Measurements from ENCODE around the gene COBL.

The COBL gene

DNA sequence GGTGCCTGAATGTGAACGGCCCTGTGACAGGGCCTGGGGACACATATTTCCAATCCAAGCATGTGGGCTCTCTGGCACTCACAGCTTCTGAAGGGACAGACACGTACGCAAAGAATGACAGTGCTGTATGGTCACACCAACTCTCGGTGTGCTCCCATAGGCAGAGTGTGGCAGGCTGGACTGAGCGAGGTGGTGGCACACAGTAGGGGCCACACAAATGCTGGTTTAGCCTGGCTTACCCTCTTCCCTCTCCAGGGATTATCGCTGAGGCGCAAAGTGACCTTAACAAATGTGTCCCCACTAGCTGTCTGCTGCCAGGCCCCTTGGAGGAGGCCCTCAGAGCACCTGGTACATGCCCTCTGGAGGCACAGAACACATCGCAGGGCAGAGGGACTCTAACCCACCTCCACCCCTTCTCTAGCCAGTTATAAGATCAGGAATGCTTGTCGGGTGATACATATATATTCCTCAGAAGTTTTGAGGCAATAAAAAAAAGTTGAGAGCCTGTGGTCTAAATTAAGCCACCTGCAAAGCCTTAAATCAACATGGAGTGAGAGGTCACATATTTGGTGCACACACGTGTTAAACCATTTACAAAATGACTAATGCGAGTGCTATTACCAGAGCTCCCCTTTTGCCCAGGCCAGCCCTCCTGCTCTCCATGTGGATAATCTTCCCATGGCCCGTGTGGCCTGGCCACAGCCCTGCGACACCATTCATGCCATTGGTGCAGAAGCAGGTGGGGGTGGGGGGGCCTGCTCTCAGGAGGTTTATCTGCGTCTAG is 271.1 kb downstream of the COBL start:
- DNase-seq (ENCODE audit: low spot score), result peak; percentile 75

GRCh38 chr7:51043461-51043860 is 273.1 kb downstream of the COBL start:
- DNase-seq (ENCODE audit: low spot score), result no peak

DNA sequence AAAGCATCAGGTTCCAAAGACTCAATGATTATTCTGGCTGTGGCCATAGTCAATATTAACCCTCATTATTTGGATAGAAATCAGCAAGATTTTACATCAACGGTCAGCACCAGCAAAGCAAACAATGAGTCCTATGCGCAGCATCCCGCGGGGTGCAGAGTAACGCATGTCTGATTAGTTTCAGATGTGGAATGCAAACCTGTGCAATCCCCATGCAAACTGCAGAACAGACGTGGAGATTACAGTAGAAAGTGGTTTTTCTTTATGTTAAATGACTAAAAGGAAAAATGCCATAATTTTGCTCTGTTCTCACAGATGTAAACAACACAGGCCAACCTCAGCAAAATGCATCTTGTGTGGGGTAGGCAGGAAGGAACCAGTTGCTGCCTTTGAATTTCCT is 275.8 kb downstream of the COBL start:
- no peak for DNase-seq (ENCODE audit: low spot score)

GRCh38 chr7:51038573-51038972 is 278.0 kb downstream of the COBL start:
- DNase-seq (ENCODE audit: low spot score), result no peak

DNA sequence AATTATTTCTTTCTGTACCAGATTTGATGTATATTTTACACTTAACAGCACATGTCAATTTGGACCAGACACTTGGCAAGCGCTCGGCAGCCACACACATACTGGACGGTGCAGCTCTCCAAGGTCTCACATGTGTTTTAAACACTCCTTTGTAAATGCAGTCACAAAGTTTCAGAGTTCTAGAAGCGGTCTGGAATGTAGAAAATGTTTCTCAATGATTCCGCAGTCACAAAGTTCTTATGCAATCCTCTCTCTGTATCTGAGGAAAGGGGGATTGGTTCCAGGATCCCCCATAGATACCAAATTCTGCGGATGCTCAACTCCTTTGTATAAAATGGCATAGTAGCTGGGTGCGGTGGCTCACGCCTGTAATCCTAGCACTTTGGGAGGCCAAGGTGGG is 280.9 kb downstream of the COBL start:
- no peak for DNase-seq (ENCODE audit: low spot score)

DNA sequence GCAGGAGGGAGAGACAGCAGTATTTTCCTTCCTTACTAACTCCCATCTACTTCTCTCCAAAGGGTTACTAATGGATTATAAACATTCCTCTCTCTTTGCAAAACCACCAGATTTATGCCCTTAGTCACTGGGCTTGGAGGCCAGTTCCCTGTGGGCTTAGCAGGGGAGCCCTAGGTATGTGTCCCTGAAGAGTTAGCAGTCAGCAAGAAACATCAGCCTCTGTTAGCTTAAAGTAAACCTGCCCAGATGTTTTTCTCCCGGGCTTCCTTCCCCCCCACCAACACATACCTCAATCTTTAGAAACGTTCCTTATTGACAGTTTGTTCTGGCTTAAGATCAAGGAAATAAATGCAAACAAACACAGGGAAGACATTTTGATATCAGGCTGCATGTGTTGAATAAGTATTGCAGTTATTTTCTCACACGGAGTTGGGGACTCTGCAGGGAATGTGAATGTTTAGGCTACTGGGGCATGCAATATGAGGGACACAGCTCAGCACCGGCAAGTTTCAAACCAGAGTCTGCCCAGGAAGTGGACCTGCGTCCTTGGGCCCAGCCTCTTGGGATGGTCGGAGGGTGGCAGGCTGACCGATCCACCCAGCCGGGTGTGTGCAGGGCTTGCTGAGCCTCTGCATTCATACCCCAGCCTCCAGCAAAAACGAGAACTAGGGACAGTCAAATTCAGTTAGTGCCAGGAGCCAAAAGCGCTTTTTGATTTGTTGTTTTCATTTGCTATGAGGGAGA is 281.9 kb downstream of the COBL start:
- no peak for DNase-seq (ENCODE audit: low spot score)

DNA sequence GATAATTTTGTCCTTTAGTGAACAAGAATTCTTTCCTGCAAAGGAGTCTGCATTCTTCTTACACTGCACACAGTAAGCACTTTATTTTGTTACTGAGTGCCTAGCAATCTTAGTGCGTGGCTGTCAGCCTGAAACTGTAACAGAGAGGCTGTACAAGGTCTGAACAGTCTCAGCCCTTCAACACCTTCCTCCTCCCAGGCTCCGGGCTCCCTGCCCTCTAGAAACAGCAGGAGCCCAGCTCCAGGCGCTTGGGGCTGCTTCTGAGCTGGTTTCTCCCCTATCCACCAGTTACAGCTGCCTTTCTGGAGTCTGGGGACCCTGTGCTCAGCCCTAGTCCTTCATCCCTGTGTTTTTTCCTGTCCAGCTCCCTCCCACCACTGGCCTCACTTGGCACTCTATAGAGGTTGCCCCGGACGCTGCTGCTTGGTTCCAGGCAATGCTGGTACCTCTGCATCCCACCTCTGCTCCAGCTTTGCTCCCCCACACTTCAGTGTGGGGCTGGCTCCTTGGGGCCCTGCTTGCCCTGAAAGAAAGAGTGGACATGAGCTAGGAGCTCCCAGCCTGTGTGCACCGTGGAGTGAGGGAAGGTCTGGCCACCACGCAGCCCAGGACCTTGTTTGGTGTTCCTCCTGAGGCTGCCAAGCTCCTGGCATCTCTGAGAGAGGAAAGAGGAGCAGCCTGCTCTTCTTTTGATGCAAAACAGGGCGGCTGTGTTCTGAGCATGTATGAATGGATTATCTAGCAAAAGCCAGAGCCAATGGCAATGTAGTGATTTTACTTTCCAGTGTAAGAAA is 282.7 kb downstream of the COBL start:
- DNase-seq (ENCODE audit: low spot score), result no peak

GRCh38 chr7:51031791-51032515 is 284.7 kb downstream of the COBL start:
- DNase-seq (ENCODE audit: low spot score), result no peak

DNA sequence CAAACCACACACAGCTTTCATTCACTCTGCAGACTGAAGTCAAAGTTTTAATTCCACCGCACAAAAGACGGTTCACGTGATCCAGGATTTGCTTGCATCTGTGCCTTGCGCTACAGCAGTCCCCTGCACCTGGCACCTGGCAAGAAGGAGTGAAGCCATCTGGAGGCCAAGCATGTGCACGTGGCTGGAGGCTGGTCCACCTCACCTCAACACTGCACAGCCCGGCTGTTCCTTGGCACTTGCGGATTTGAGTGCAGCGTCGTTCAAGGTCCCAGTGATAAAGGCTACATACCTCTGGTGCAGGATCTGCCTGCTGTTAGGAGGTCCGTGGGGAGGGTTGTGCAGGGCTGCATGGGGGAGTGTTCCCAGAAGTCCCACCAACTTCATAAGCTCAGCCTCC is 285.4 kb downstream of the COBL start:
- no peak for DNase-seq (ENCODE audit: low spot score)

GRCh38 chr7:51029701-51030191 is 286.9 kb downstream of the COBL start:
- no peak for DNase-seq (ENCODE audit: low spot score)

- DNase-seq (ENCODE audit: low spot score), result no peak
Measured at GRCh38 chr7:51029131-51029530, 287.5 kb downstream of the COBL start.

- DNase-seq (ENCODE audit: low spot score), result no peak
Measured at GRCh38 chr7:51027935-51028830, 288.4 kb downstream of the COBL start.

GRCh38 chr7:51027106-51027934 is 289.3 kb downstream of the COBL start:
- DNase-seq (ENCODE audit: low spot score), result no peak

DNA sequence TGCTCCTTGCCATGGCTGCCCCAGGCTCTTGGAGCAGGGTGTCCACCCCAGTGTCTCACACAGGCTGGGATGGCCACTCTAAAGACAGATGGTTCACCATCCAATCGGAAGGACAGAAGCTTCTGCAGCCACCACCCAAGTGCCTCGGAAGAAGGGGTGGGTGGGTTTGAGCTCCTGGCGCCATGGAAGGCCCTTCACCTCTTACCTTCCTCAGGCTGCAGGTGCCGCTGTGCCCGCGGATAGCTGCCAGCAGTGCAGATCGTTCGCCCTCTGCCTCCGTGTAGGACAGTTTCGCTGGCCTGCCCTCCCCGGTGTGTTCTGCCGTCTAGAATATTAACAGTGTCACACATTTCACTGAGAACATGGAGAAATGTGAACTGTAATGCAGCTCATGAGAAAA is 290.3 kb downstream of the COBL start:
- DNase-seq (ENCODE audit: low spot score), result no peak

DNA sequence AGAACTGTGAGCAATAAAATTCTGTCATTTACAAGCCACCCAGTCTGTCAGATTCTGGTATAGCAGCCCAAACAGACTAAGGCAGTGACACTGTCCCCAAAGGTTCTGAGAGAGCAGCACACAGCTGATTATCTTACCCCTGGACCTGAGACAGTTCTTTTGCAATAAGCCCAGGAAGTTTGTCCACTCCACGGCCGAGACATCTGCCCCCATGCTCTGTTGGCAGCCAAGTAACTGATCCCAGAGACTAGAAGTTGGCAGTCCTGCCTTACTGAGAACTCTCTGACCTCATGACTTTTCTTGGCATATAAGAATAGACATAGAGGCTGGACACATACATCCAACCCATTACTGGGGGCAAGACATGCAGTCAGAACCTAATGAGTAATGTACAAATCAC is 290.9 kb downstream of the COBL start:
- DNase-seq (ENCODE audit: low spot score), result no peak

DNA sequence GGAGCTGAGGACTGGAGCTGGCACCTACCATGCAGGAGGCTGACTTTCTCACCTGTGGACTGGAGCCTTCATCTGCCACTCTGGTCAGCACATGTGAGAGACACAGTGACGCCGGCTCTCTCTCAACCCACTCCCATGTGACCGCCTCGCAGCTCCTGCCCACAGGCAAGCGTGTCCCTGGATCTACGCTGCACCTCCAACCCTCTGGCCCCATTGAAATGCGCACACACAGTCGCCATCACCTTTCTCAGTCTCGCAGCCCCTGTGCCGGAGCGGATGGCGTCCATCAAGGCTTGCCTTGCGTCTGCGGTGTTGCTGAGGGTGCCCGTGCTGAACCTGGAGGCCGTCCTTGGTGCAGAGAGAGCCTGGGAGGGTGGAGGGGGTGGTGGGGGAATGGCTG is 291.7 kb downstream of the COBL start:
- no peak for DNase-seq (ENCODE audit: low spot score)

- no peak for DNase-seq (ENCODE audit: low spot score)
Measured at GRCh38 chr7:51023547-51023946, 293.1 kb downstream of the COBL start.

- DNase-seq (ENCODE audit: low spot score), result no peak
Measured at GRCh38 chr7:51022821-51023220, 293.8 kb downstream of the COBL start.

DNA sequence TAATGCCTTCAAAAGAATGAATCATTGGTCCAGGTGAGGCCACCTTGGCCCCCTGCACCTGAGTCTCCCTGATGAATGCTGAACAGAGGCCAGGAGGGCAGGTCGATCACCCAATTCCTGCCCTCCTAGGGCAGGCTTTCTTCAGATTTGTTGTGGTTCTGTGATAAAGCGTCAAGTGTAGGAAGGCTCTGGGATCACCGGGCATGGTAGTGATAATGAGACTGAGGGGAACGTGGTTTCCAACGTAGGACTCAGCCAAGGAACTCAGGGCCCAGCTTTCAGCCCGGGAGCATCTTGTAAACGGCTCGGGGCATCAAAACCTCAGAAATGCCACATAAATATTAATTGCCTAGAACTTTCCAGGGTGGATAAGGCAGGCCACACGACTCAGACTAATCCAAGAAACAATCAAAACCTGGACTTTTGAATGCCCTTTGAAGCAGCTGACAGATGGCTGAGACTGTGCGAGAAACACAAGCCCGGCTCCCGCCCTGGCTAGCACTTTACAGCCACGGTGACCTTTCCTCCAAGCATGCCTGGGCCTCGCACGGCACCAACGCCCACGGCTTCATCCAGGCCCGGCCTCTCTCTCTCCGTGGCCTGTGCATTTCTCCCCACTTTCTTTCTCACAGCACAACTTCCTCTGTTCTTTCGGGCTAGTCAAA is 294.6 kb downstream of the COBL start:
- no peak for DNase-seq (ENCODE audit: low spot score)
